HT-29 (cell line): ENCODE data around the gene CLHC1. TPM values are rescaled to one million over a fixed set of nuclear protein-coding genes. Genes with fewer than 3 reads are reported as not detected.

Source experiments
- DNase-seq: peaks from one replicate; pipeline ENCODE4 v3.0.0-alpha.2; 2015; ENCODE audit warnings: low spot score
- total RNA-seq: library from RNA; depleted of rRNA; stranded (reverse); fragments of >200 nt; shearing (Covaris generic); gene quantifications from 2 replicates; pipeline ENCODE4 v1.2.3, GENCODE V29; 2014

The CLHC1 gene
- total RNA-seq, 1 experiment from 2014 or later, result 0.46 TPM

GRCh38 chr2:55169915-55170314 is 62.2 kb downstream of the CLHC1 start:
- DNase-seq, result no peak

- no peak for DNase-seq
These were observed 62.7 kb downstream of the CLHC1 start for GRCh38 chr2:55169359-55169758.

- peak; percentile 70 for DNase-seq
These were observed 63.6 kb downstream of the CLHC1 start for GRCh38 chr2:55168221-55169154.

GRCh38 chr2:55165626-55166025 is 66.5 kb downstream of the CLHC1 start:
- DNase-seq, result peak; percentile 15

GRCh38 chr2:55164534-55165480 is 67.3 kb downstream of the CLHC1 start:
- DNase-seq, result no peak

- peak; percentile 72 for DNase-seq
These were observed 68.1 kb downstream of the CLHC1 start for GRCh38 chr2:55163941-55164390.

GRCh38 chr2:55163274-55163721 is 68.8 kb downstream of the CLHC1 start:
- DNase-seq, result no peak

GRCh38 chr2:55162284-55163006 is 69.6 kb downstream of the CLHC1 start:
- DNase-seq, result no peak

- DNase-seq, result no peak
These were observed 70.5 kb downstream of the CLHC1 start for GRCh38 chr2:55161295-55162210.

- DNase-seq, result no peak
These were observed 71.7 kb downstream of the CLHC1 start for GRCh38 chr2:55160422-55160821.

GRCh38 chr2:55159752-55160151 is 72.3 kb downstream of the CLHC1 start:
- no peak for DNase-seq

- DNase-seq, result no peak
These were observed 72.9 kb downstream of the CLHC1 start for GRCh38 chr2:55159037-55159651.

GRCh38 chr2:55158111-55158814 is 73.8 kb downstream of the CLHC1 start:
- no peak for DNase-seq

GRCh38 chr2:55157474-55157884 is 74.6 kb downstream of the CLHC1 start:
- DNase-seq, result no peak

- DNase-seq, result no peak
These were observed 75.1 kb downstream of the CLHC1 start for GRCh38 chr2:55156984-55157383.

- DNase-seq, result no peak
These were observed 75.8 kb downstream of the CLHC1 start for GRCh38 chr2:55156326-55156725.

- no peak for DNase-seq
These were observed 76.3 kb downstream of the CLHC1 start for GRCh38 chr2:55155764-55156281.

- no peak for DNase-seq
These were observed 76.9 kb downstream of the CLHC1 start for GRCh38 chr2:55155206-55155605.

GRCh38 chr2:55154525-55155030 is 77.5 kb downstream of the CLHC1 start:
- DNase-seq, result no peak
